ENCODE results near the gene RALGPS1.
"Not testable (repeated sequence)": the region's sequence is repeated elsewhere in the genome, so short reads cannot be mapped to it uniquely, and the experiment has no call there.

Gene RALGPS1

GRCh38 chr9:127170652-127171051 is 256.1 kb downstream of the RALGPS1 start:
- Histone ChIP-seq H3K27me3 (ENCODE audit: insufficient read depth, low read length) (no peaks in the 10 kb centered on the region), H3K79me2 (ENCODE audit: control insufficient read depth, insufficient read depth, low read length, poor library complexity) (no peaks in the 10 kb centered on the region), H4K91ac (ENCODE audit: low read depth, low read length) (no peak overlapping the region), H2AFZ (ENCODE audit: insufficient read depth, low read length, poor library complexity) (no peak overlapping the region), H3K4me1 (ENCODE audit: control insufficient read depth in 1 of 2, insufficient read depth in 2 of 2, low read length in 2 of 2) (peaks cover 0 to 2% of the 10 kb centered on the region in 2 experiments), H2AK5ac (ENCODE audit: low read length) (no peak overlapping the region), H4K12ac (ENCODE audit: low read depth, low read length) (no peak overlapping the region), H2BK120ac (ENCODE audit: insufficient read depth, low read length, poor library complexity) (no peak overlapping the region), H3K79me1 (ENCODE audit: low read length) (no peaks in the 10 kb centered on the region), H3K27ac (ENCODE audit: low read depth, low read length) (no peak overlapping the region), H3K23ac (ENCODE audit: low read length) (no peak overlapping the region), H3K4me2 (ENCODE audit: low read length) (no peak overlapping the region), H2BK12ac (ENCODE audit: low read length) (peak overlapping the region; percentile 36), H3K14ac (ENCODE audit: low read length) (no peak overlapping the region), H3K4me3 (ENCODE audit: low read depth, low read length) (no peak overlapping the region), H3K18ac (ENCODE audit: low read length) (no peak overlapping the region), H4K8ac (ENCODE audit: low read depth, low read length) (no peak overlapping the region), H3K36me3 (ENCODE audit: control insufficient read depth in 1 of 2, insufficient read depth in 2 of 2, low read length in 2 of 2) (no peaks in the 10 kb centered on the region), H2BK5ac (ENCODE audit: low read depth, low read length, poor library complexity) (no peak overlapping the region), H3K9me3 (ENCODE audit: insufficient read depth, low read depth, low read length) (peaks cover 2% of the 10 kb centered on the region), H3K4ac (ENCODE audit: low read depth, low read length) (no peak overlapping the region), H3K9ac (ENCODE audit: low read length) (no peak overlapping the region)
- DNase-seq, result no peak
- WGBS (ENCODE audit: extremely low coverage, insufficient coverage, insufficient read length), result no CpG with 5 or more reads among the region's 2 CpGs

GRCh38 chr9:127171348-127171747 is 256.8 kb downstream of the RALGPS1 start:
- not testable (repeated sequence) for H3K27me3 ChIP-seq (ENCODE audit: insufficient read depth, low read length); DNase-seq; H3K4me2 ChIP-seq (ENCODE audit: low read length); H2BK12ac ChIP-seq (ENCODE audit: low read length); H3K79me2 ChIP-seq (ENCODE audit: control insufficient read depth, insufficient read depth, low read length, poor library complexity); H3K4ac ChIP-seq (ENCODE audit: low read depth, low read length); H3K23ac ChIP-seq (ENCODE audit: low read length); H3K4me3 ChIP-seq (ENCODE audit: low read depth, low read length); H2BK120ac ChIP-seq (ENCODE audit: insufficient read depth, low read length, poor library complexity); H4K12ac ChIP-seq (ENCODE audit: low read depth, low read length); H3K9ac ChIP-seq (ENCODE audit: low read length); H4K8ac ChIP-seq (ENCODE audit: low read depth, low read length); H3K27ac ChIP-seq (ENCODE audit: low read depth, low read length); H3K79me1 ChIP-seq (ENCODE audit: low read length); H3K14ac ChIP-seq (ENCODE audit: low read length); H3K18ac ChIP-seq (ENCODE audit: low read length); H3K4me1 ChIP-seq (ENCODE audit: control insufficient read depth in 1 of 2, insufficient read depth in 2 of 2, low read length in 2 of 2); H2AK5ac ChIP-seq (ENCODE audit: low read length); H2BK5ac ChIP-seq (ENCODE audit: low read depth, low read length, poor library complexity); H4K91ac ChIP-seq (ENCODE audit: low read depth, low read length); H3K36me3 ChIP-seq (ENCODE audit: control insufficient read depth in 1 of 2, insufficient read depth in 2 of 2, low read length in 2 of 2); H3K9me3 ChIP-seq (ENCODE audit: insufficient read depth, low read depth, low read length); H2AFZ ChIP-seq (ENCODE audit: insufficient read depth, low read length, poor library complexity)
- no CpG with 5 or more reads among the region's 9 CpGs for WGBS (ENCODE audit: extremely low coverage, insufficient coverage, insufficient read length)

- Histone ChIP-seq H3K4me1 (ENCODE audit: control insufficient read depth in 1 of 2, insufficient read depth in 2 of 2, low read length in 2 of 2) (peaks cover 0 to 2% of the 10 kb centered on the region in 2 experiments), H3K27me3 (ENCODE audit: insufficient read depth, low read length) (no peaks in the 10 kb centered on the region), H4K8ac (ENCODE audit: low read depth, low read length) (no peak overlapping the region), H2BK12ac (ENCODE audit: low read length) (no peak overlapping the region), H4K91ac (ENCODE audit: low read depth, low read length) (no peak overlapping the region), H3K4ac (ENCODE audit: low read depth, low read length) (no peak overlapping the region), H3K4me3 (ENCODE audit: low read depth, low read length) (no peak overlapping the region), H2BK120ac (ENCODE audit: insufficient read depth, low read length, poor library complexity) (no peak overlapping the region), H3K9ac (ENCODE audit: low read length) (no peak overlapping the region), H3K36me3 (ENCODE audit: control insufficient read depth in 1 of 2, insufficient read depth in 2 of 2, low read length in 2 of 2) (no peaks in the 10 kb centered on the region), H3K23ac (ENCODE audit: low read length) (no peak overlapping the region), H3K79me2 (ENCODE audit: control insufficient read depth, insufficient read depth, low read length, poor library complexity) (no peaks in the 10 kb centered on the region), H3K14ac (ENCODE audit: low read length) (no peak overlapping the region), H4K12ac (ENCODE audit: low read depth, low read length) (no peak overlapping the region), H2AFZ (ENCODE audit: insufficient read depth, low read length, poor library complexity) (no peak overlapping the region), H2BK5ac (ENCODE audit: low read depth, low read length, poor library complexity) (no peak overlapping the region), H3K9me3 (ENCODE audit: insufficient read depth, low read depth, low read length) (peaks cover 2% of the 10 kb centered on the region), H2AK5ac (ENCODE audit: low read length) (no peak overlapping the region), H3K79me1 (ENCODE audit: low read length) (no peaks in the 10 kb centered on the region), H3K27ac (ENCODE audit: low read depth, low read length) (no peak overlapping the region), H3K4me2 (ENCODE audit: low read length) (no peak overlapping the region), H3K18ac (ENCODE audit: low read length) (no peak overlapping the region)
- DNase-seq, result peak in 1 of 2 donors; percentile 48
- whole genome bisulfite sequencing (ENCODE audit: extremely low coverage, insufficient coverage, insufficient read length), result no CpG with 5 or more reads among the region's 12 CpGs
These were observed 257.6 kb downstream of the RALGPS1 start for GRCh38 chr9:127172066-127172707.

- Histone ChIP-seq H3K79me2 (ENCODE audit: control insufficient read depth, insufficient read depth, low read length, poor library complexity) (no peaks in the 10 kb centered on the region), H2BK5ac (ENCODE audit: low read depth, low read length, poor library complexity) (no peak overlapping the region), H3K9ac (ENCODE audit: low read length) (no peak overlapping the region), H3K4me3 (ENCODE audit: low read depth, low read length) (no peak overlapping the region), H3K4me1 (ENCODE audit: control insufficient read depth in 1 of 2, insufficient read depth in 2 of 2, low read length in 2 of 2) (peaks cover 0 to 2% of the 10 kb centered on the region in 2 experiments), H3K27ac (ENCODE audit: low read depth, low read length) (no peak overlapping the region), H3K79me1 (ENCODE audit: low read length) (no peaks in the 10 kb centered on the region), H2AFZ (ENCODE audit: insufficient read depth, low read length, poor library complexity) (no peak overlapping the region), H4K12ac (ENCODE audit: low read depth, low read length) (no peak overlapping the region), H2BK120ac (ENCODE audit: insufficient read depth, low read length, poor library complexity) (no peak overlapping the region), H4K91ac (ENCODE audit: low read depth, low read length) (no peak overlapping the region), H2BK12ac (ENCODE audit: low read length) (no peak overlapping the region), H3K18ac (ENCODE audit: low read length) (no peak overlapping the region), H3K36me3 (ENCODE audit: control insufficient read depth in 1 of 2, insufficient read depth in 2 of 2, low read length in 2 of 2) (no peaks in the 10 kb centered on the region), H2AK5ac (ENCODE audit: low read length) (no peak overlapping the region), H3K27me3 (ENCODE audit: insufficient read depth, low read length) (no peaks in the 10 kb centered on the region), H3K23ac (ENCODE audit: low read length) (no peak overlapping the region), H3K4me2 (ENCODE audit: low read length) (no peak overlapping the region), H3K9me3 (ENCODE audit: insufficient read depth, low read depth, low read length) (peaks cover 2% of the 10 kb centered on the region), H4K8ac (ENCODE audit: low read depth, low read length) (no peak overlapping the region), H3K4ac (ENCODE audit: low read depth, low read length) (no peak overlapping the region), H3K14ac (ENCODE audit: low read length) (no peak overlapping the region)
- no peak for DNase-seq
- no CpG with 5 or more reads among the region's 4 CpGs for WGBS (ENCODE audit: extremely low coverage, insufficient coverage, insufficient read length)
These were observed 258.5 kb downstream of the RALGPS1 start for GRCh38 chr9:127173063-127173462.
